ENCODE results near the gene MAF.

The MAF gene

DNA sequence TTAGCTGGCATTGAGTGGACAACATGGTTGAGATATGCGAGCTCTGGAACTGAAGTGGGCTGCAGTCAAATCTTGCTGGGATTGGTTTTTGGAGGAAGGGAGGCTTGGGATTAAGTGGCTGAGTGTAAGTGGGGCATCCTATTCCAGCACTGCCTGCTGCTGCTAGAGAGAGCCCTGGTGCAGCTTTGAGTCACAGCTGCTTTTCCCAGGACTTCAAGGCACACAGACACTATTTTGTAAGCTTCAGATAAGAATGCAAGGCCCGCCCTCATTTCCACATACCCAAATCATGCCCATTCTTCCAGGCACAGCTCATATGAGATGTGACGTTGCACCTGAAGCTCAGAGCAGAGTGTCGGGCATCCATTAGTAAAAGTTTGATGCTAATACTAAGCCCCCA, 10.2 kb upstream of the MAF start:
- no peaks in the 10 kb centered on the region for H3K36me3 ChIP-seq
- H3K27ac ChIP-seq: no peak overlapping the region
- H3K4me3 ChIP-seq (ENCODE audit: low read depth, low read length): no peak overlapping the region
- no peak for DNase-seq
- no peaks in the 10 kb centered on the region for H3K9me3 ChIP-seq (ENCODE audit: severe bottlenecking)
- TF ChIP-seq, protein P1, sequence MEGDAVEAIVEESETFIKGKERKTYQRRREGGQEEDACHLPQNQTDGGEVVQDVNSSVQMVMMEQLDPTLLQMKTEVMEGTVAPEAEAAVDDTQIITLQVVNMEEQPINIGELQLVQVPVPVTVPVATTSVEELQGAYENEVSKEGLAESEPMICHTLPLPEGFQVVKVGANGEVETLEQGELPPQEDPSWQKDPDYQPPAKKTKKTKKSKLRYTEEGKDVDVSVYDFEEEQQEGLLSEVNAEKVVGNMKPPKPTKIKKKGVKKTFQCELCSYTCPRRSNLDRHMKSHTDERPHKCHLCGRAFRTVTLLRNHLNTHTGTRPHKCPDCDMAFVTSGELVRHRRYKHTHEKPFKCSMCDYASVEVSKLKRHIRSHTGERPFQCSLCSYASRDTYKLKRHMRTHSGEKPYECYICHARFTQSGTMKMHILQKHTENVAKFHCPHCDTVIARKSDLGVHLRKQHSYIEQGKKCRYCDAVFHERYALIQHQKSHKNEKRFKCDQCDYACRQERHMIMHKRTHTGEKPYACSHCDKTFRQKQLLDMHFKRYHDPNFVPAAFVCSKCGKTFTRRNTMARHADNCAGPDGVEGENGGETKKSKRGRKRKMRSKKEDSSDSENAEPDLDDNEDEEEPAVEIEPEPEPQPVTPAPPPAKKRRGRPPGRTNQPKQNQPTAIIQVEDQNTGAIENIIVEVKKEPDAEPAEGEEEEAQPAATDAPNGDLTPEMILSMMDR (IDR thresholded peaks at IDR 0.05; ENCODE audit: low read depth, low read length): no peak
- peaks cover 91% of the 10 kb centered on the region for H3K27me3 ChIP-seq (ENCODE audit: insufficient read depth, low read depth, severe bottlenecking)

DNA sequence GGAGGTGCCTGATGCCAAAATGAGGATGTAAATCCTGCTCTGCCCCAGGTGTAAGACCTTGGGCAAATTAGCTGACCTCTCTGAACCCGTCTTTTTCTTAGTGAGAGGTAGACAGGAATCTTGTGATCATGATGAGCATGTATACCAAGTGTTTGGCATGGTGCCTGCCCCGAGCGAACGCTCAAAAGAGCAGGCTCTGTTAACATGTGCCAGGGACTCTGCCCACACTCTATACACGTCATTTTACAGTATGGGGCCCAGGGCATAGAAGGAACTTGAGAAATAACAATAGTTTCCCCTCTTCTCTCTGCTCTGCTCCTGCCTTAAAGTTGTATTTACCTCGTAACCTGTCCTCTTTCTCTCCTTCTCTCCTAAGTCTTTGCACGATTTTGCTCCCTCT, 9.3 kb upstream of the MAF start:
- Histone ChIP-seq H3K27ac (no peak overlapping the region), H3K27me3 (ENCODE audit: insufficient read depth, low read depth, severe bottlenecking) (peaks cover 91% of the 10 kb centered on the region), H3K36me3 (no peaks in the 10 kb centered on the region), H3K4me3 (ENCODE audit: low read depth, low read length) (no peak overlapping the region), H3K9me3 (ENCODE audit: severe bottlenecking) (no peaks in the 10 kb centered on the region)
- TF ChIP-seq, protein P1 (IDR thresholded peaks at IDR 0.05; ENCODE audit: low read depth, low read length): no peak
- DNase-seq: no peak

DNA sequence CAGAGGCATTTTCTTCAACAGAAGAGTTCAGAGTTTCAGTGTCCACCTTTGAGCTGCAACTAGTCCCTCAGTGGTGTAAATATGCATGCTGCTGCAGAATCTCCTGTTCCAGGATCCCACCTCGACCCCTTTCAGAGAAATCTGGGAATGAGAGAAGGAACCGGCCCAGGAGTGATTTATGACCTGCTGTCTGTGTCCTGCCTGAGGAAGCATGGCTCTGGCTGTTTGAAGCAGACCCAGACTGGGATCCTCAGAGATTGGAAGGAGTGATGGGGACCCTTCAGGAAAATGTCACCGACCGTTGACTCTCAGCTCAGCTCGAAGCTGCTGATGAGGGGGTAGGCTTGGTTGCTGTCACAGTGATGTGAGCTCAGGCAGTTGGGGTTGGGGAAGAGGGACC, 8.4 kb upstream of the MAF start:
- H3K9me3 ChIP-seq (ENCODE audit: severe bottlenecking): no peaks in the 10 kb centered on the region
- DNase-seq: no peak
- no peak overlapping the region for H3K4me3 ChIP-seq (ENCODE audit: low read depth, low read length)
- no peaks in the 10 kb centered on the region for H3K36me3 ChIP-seq
- peaks cover 93% of the 10 kb centered on the region for H3K27me3 ChIP-seq (ENCODE audit: insufficient read depth, low read depth, severe bottlenecking)
- H3K27ac ChIP-seq: no peak overlapping the region
- TF ChIP-seq, protein P1 (IDR thresholded peaks at IDR 0.05; ENCODE audit: low read depth, low read length): no peak

DNA sequence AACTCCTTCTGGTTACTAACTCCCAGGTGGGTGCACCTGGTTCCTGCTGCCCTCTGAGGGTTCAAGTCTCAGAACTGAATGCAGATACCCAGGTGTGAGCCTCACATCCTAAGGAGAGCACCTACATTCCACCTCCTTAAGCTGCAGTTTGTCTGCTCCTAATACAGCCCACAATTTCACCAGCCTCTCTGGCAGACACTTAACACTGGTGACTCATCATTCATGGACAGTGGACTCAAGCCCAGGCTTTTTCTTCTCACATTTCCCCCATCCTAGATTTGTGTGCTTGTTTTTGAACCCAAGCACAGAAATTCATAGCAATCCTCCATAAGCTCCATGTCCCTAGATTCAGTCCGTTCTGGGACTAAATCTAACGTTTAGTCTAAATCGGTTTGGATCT, 7.0 kb upstream of the MAF start:
- Histone ChIP-seq H3K4me3 (ENCODE audit: low read depth, low read length) (no peak overlapping the region), H3K36me3 (no peaks in the 10 kb centered on the region), H3K9me3 (ENCODE audit: severe bottlenecking) (no peaks in the 10 kb centered on the region), H3K27ac (no peak overlapping the region), H3K27me3 (ENCODE audit: insufficient read depth, low read depth, severe bottlenecking) (peaks cover 95% of the 10 kb centered on the region)
- TF ChIP-seq, protein P1 (IDR thresholded peaks at IDR 0.05; ENCODE audit: low read depth, low read length): no peak
- no peak for DNase-seq

DNA sequence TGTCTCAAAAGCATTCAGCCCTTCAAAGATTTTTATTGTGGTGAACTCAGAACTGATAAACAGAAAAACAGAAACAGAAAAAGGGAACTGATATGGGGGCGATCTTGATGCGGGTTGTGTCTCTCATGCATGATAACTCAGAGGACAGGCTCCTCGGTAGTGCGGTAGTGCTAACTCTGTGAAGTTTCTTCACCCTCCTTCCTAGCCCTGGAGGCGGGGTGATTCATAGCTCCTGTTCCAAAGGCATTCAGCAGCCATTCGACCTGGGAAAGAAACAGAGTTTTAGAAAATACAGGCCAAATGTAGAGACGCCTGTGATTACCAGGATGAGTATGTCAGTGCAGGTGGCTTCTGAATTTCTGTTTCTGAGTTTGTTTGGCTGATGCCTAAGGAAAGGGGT, 5.5 kb upstream of the MAF start:
- TF ChIP-seq, protein P1 (IDR thresholded peaks at IDR 0.05; ENCODE audit: low read depth, low read length): no peak

DNA sequence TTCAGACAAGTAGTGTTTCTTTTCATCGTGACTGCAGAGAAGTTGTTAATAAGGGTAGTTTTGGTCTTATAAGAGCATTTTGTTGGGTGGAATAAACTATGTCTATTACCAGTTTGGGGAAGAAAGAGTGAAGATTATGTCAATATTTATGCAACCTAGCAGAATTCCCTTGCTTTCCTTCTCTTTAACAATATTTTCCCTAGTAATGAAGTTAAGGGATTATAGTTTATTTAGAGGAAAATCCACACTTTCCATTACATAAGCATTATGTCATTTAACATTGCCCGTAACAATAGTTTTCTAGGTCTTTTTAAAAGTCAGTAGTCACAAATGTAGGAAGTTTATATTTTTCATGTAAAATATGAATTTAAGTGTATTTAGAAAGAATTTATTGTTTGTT, 2.5 kb upstream of the MAF start:
- H3K4me3 ChIP-seq (ENCODE audit: low read depth, low read length): no peak overlapping the region
- H3K9me3 ChIP-seq (ENCODE audit: severe bottlenecking): peaks cover 3% of the 10 kb centered on the region
- H3K27me3 ChIP-seq (ENCODE audit: insufficient read depth, low read depth, severe bottlenecking): peaks cover 86% of the 10 kb centered on the region
- no peak overlapping the region for H3K27ac ChIP-seq
- TF ChIP-seq, protein P1 (IDR thresholded peaks at IDR 0.05; ENCODE audit: low read depth, low read length): no peak
- no peak for DNase-seq
- no peaks in the 10 kb centered on the region for H3K36me3 ChIP-seq

More for the DNA sequence above, 5.5 kb upstream of the MAF start:
- Histone ChIP-seq H3K4me3 (ENCODE audit: low read depth, low read length) (no peak overlapping the region), H3K27me3 (ENCODE audit: insufficient read depth, low read depth, severe bottlenecking) (peaks cover 95% of the 10 kb centered on the region), H3K36me3 (no peaks in the 10 kb centered on the region), H3K9me3 (ENCODE audit: severe bottlenecking) (no peaks in the 10 kb centered on the region), H3K27ac (no peak overlapping the region)
- no peak for DNase-seq

Measured in WERI-Rb-1 (cell line).